SK-N-SH (cell line): ENCODE measurements around the gene CCND1. TPM values are rescaled to one million over a fixed set of nuclear protein-coding genes. Genes with fewer than 3 reads are reported as not detected.

Experiments
- CTCF ChIA-PET: fragments of 300-600, 350-600 bp; formaldehyde crosslinking; extraction: SDS; loops from one replicate; lab custom pipeline; 2021; lab: Yijun Ruan, JAX
- POLR2A ChIA-PET: fragments of 350-600 bp; sonication (Branson Sonifier 250); formaldehyde crosslinking; extraction: SDS; loops from one replicate; lab custom pipeline; 2020; ENCODE audit warnings: antibody characterized with exemption, inconsistent platforms; lab: Yijun Ruan, JAX
- DNase-seq: peaks from one replicate; pipeline ENCODE4 v3.0.0; 2012
- H2AFZ ChIP-seq: fragments of 200-600 bp; sonication (generic); 2 replicates; pipeline ENCODE4 v1.8.1; 2016; ENCODE audit warnings: antibody characterized with exemption, mild to moderate bottlenecking, low read depth
- H3F3A ChIP-seq: fragments of 200-600 bp; sonication (generic); replicated peaks from 2 replicates; pipeline ENCODE3; 2016; ENCODE audit warnings: antibody characterized with exemption, mild to moderate bottlenecking; ENCODE audit not compliant: insufficient read depth
- H3K27ac ChIP-seq, 2 experiments: fragments of 200-500 bp in 1 of 2; fragments of 200-600 bp in 1 of 2; sonication (Bioruptor generic) in 1 of 2; sonication (generic), shearing (Covaris generic) in 1 of 2; 2 replicates each; pipeline versions ENCODE4 v1.5.1 to v1.6.1; 2014 to 2016; ENCODE audit warnings: low read depth in 2 of 2, inconsistent platforms in 1 of 2, low read length in 1 of 2, mild to moderate bottlenecking in 1 of 2, mixed read lengths in 1 of 2
- H3K27me3 ChIP-seq: fragments of 200-600 bp; sonication (generic), shearing (Covaris generic); 2 replicates; pipeline ENCODE4 v1.6.1; 2016; ENCODE audit warnings: mixed run types; ENCODE audit not compliant: insufficient read depth
- H3K36me3 ChIP-seq, 2 experiments: fragments of 200-500 bp in 1 of 2; fragments of 200-600 bp in 1 of 2; sonication (Bioruptor generic) in 1 of 2; sonication (generic) in 1 of 2; replicated peaks in 1 of 2; 2 replicates each; pipeline versions ENCODE3 to v1.5.1; 2014 to 2016; ENCODE audit warnings: low read length in 1 of 2, mild to moderate bottlenecking in 1 of 2; ENCODE audit not compliant: insufficient read depth in 2 of 2, control insufficient read depth in 1 of 2
- H3K4me1 ChIP-seq, 2 experiments: fragments of 200-500 bp in 1 of 2; fragments of 200-600 bp in 1 of 2; sonication (Bioruptor generic) in 1 of 2; sonication (generic), shearing (Covaris generic) in 1 of 2; 2 replicates each; pipeline versions ENCODE4 v1.5.1 to v1.6.1; 2014 to 2016; ENCODE audit warnings: low read depth in 1 of 2, low read length in 1 of 2, mixed run types in 1 of 2; ENCODE audit not compliant: insufficient read depth in 2 of 2, control insufficient read depth in 1 of 2
- H3K4me2 ChIP-seq: fragments of 200-600 bp; sonication (generic), shearing (Covaris generic); 2 replicates; pipeline ENCODE4 v1.6.1; 2017; ENCODE audit warnings: mixed run types
- H3K4me3 ChIP-seq, 2 experiments: fragments of 200-500 bp in 1 of 2; fragments of 200-600 bp in 1 of 2; sonication (Bioruptor generic) in 1 of 2; sonication (generic), shearing (Covaris generic) in 1 of 2; 2 replicates each; pipeline versions ENCODE4 v1.5.1 to v1.8.1; 2014 to 2016; ENCODE audit warnings: low read depth in 2 of 2, inconsistent platforms in 1 of 2, low read length in 1 of 2, mild to moderate bottlenecking in 1 of 2, mixed read lengths in 1 of 2, moderate library complexity in 1 of 2
- H3K79me2 ChIP-seq: fragments of 200-600 bp; sonication (generic); 2 replicates; pipeline ENCODE4 v1.8.1; 2017; ENCODE audit warnings: mild to moderate bottlenecking; ENCODE audit not compliant: insufficient read depth
- H3K9ac ChIP-seq: fragments of 200-600 bp; sonication (generic); 2 replicates; pipeline ENCODE4 v1.6.1; 2017; ENCODE audit warnings: mixed run types
- H3K9me2 ChIP-seq: fragments of 200-600 bp; sonication (generic); 2 replicates; pipeline ENCODE4 v1.6.1; 2017; ENCODE audit warnings: mixed run types
- H3K9me3 ChIP-seq: fragments of 200-600 bp; sonication (generic); 2 replicates; pipeline ENCODE4 v1.6.1; 2017; ENCODE audit warnings: mixed run types, mild to moderate bottlenecking, moderate library complexity
- H4K20me1 ChIP-seq: fragments of 200-600 bp; sonication (generic); 2 replicates; pipeline ENCODE4 v1.6.1; 2017; ENCODE audit warnings: mild to moderate bottlenecking, mixed run types; ENCODE audit not compliant: insufficient read depth
- EP300 ChIP-seq, 2 experiments: IDR thresholded peaks; 2 replicates each; pipeline versions ENCODE4 v1.4.0 to v1.6.1; 2012; ENCODE audit warnings: borderline replicate concordance in 1 of 2, low read depth in 1 of 2, low read length in 1 of 2
- FOSL2 ChIP-seq: IDR thresholded peaks from 2 replicates; pipeline ENCODE4 v1.4.0; 2012; ENCODE audit warnings: low read depth, mild to moderate bottlenecking, moderate library complexity, borderline replicate concordance
- FOXJ3 ChIP-seq: sonication (generic); formaldehyde crosslinking; IDR thresholded peaks from 2 replicates; pipeline ENCODE4 v1.5.1; 2020; ENCODE audit warnings: mild to moderate bottlenecking, missing genetic modification reagents
- GABPA ChIP-seq: IDR thresholded peaks from 2 replicates; pipeline ENCODE4 v1.4.0; 2012; ENCODE audit warnings: low read depth, mild to moderate bottlenecking
- GATA2 ChIP-seq: sonication (generic); formaldehyde crosslinking; IDR thresholded peaks from 2 replicates; pipeline ENCODE4 v1.5.0; 2020; ENCODE audit warnings: mild to moderate bottlenecking, missing genetic modification reagents
- IRF3 ChIP-seq: fragments of 150-350 bp; IDR thresholded peaks from 2 replicates; pipeline ENCODE4 v1.6.1; 2016; ENCODE audit warnings: mild to moderate bottlenecking, low read depth, low read length
- MEF2A ChIP-seq: IDR thresholded peaks from 2 replicates; pipeline ENCODE4 v1.4.0; 2012; ENCODE audit warnings: low read depth, borderline replicate concordance
- MXI1 ChIP-seq: IDR thresholded peaks from 2 replicates; pipeline ENCODE4 v1.6.1; 2012; ENCODE audit warnings: mild to moderate bottlenecking, low read depth, low read length, improper control_type of control experiment
- NFIC ChIP-seq: IDR thresholded peaks from 2 replicates; pipeline ENCODE4 v1.4.0; 2012; ENCODE audit warnings: borderline replicate concordance
- NRF1 ChIP-seq: IDR thresholded peaks from 2 replicates; pipeline ENCODE4 v1.6.1; 2012; ENCODE audit warnings: low read depth, mild to moderate bottlenecking, low read length
- RAD21 ChIP-seq: IDR thresholded peaks from 2 replicates; pipeline ENCODE4 v1.6.1; 2012; ENCODE audit warnings: mild to moderate bottlenecking, low read length
- RCOR1 ChIP-seq: fragments of 150-350 bp; IDR thresholded peaks from 2 replicates; pipeline ENCODE4 v1.6.1; 2017; ENCODE audit warnings: antibody characterized with exemption, low read length
- SIN3A ChIP-seq: IDR thresholded peaks from 2 replicates; pipeline ENCODE4 v1.6.1; 2012; ENCODE audit warnings: low read depth, mild to moderate bottlenecking, low read length, moderate library complexity, borderline replicate concordance
- TCF12 ChIP-seq: IDR thresholded peaks from 2 replicates; pipeline ENCODE4 v1.4.0; 2012
- TEAD4 ChIP-seq: IDR thresholded peaks from 2 replicates; pipeline ENCODE4 v1.4.0; 2012; ENCODE audit warnings: mild to moderate bottlenecking, borderline replicate concordance; ENCODE audit not compliant: insufficient read depth
- WGBS: methylation state at CpG from one replicate; pipeline ENCODE4 v1.1.6; 2017; ENCODE audit warnings: low lambda C conversion rate; 5-methylcytosine and 5-hydroxymethylcytosine counted together
- polyA plus RNA-seq, 3 experiments: library from polyadenylated mRNA; depleted of rRNA; stranded (reverse); fragments of >200 nt; gene quantifications; 2 replicates each; pipeline ENCODE4 v1.2.3, GENCODE V29; 2012
- TF ChIP-seq, protein P1 (sequence below): fragments of 200-600 bp; sonication (generic); IDR thresholded peaks from 2 replicates; pipeline ENCODE4 v1.6.1; 2017; ENCODE audit warnings: antibody characterized with exemption, mild to moderate bottlenecking, moderate library complexity
- TF ChIP-seq, protein P2 (sequence below): IDR thresholded peaks from 2 replicates; pipeline ENCODE4 v1.4.0; 2012; ENCODE audit warnings: low read depth, borderline replicate concordance

The CCND1 gene
- polyA plus RNA-seq, 1 of the 3 experiments (the other 2 are of a cell fraction) = 242 TPM

DNA sequence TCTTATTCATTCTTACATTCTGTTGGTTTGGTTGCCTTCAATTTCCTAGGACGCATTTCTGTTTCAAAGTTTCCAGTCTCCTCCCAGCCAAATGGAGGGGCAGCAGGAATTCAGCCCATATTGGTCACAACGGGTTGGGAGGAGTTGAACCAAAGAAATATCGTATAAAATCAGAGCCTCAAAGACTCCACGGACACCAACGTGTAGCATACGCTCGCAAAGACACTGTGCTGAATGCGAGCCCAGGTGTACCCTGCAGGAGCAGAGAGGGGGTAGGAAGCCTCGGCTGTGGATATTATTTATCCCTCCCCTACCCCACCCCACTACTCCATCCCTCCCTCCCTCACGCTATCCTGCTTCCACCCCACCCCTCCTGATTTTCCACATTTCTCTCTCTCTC lies 15.5 kb upstream of the CCND1 start:
- Histone ChIP-seq H3K79me2 (no peaks in the 10 kb centered on the region), H3K9me2 (no peaks in the 10 kb centered on the region), H3K27ac (no peak overlapping the region), H3K27me3 (no peaks in the 10 kb centered on the region), H3K4me1 (peaks cover 0 to 7% of the 10 kb centered on the region in 2 experiments; a peak in 1 of 4 replicates), H2AFZ (no peak overlapping the region), H3F3A (no peaks in the 10 kb centered on the region), H3K4me3 (no peak overlapping the region), H3K9me3 (no peaks in the 10 kb centered on the region; the same call in 1 of the 2 replicates), H3K36me3 (no peaks in the 10 kb centered on the region), H3K4me2 (no peak overlapping the region), H3K9ac (no peak overlapping the region), H4K20me1 (no peaks in the 10 kb centered on the region)
- no peak for DNase-seq
- CTCF ChIA-PET = no interaction called here
- 91% methylated on average over 10 of the region's 10 CpGs for WGBS
- no peak for TF ChIP-seq GATA2 (CRISPR knock-in tag)
- TF ChIP-seq GABPA = no peak
- TF ChIP-seq FOXJ3 (CRISPR knock-in tag) = no peak
- TF ChIP-seq NFIC = no peak
- POLR2A ChIA-PET = no interaction called here

GRCh38 chr11:69627551-69627950 lies 13.4 kb upstream of the CCND1 start:
- no peak for DNase-seq
- no peak overlapping the region for H2AFZ ChIP-seq
- no peaks in the 10 kb centered on the region for H3K27me3 ChIP-seq
- H3K36me3 ChIP-seq = no peaks in the 10 kb centered on the region
- peaks cover 0 to 4% of the 10 kb centered on the region in 2 experiments; a peak in 1 of 4 replicates for H3K4me1 ChIP-seq
- CTCF ChIA-PET = interaction anchor here (0.9 to 1.0 kb wide), 2 partner anchors 12 to 15 kb away, joined by 3 read pairs; no protein-coding TSS in a partner anchor
- H3K27ac ChIP-seq = no peak overlapping the region
- TF ChIP-seq TEAD4 (no peak), NFIC (no peak), GATA2 (CRISPR knock-in tag) (no peak), NRF1 (no peak), TCF12 (no peak), EP300 (IDR thresholded peaks at IDR 0.05; ENCODE audit: borderline replicate concordance in 1 of 2, low read depth in 1 of 2, low read length in 1 of 2) (no peak), SIN3A (no peak), MEF2A (no peak), IRF3 (no peak), FOSL2 (no peak), MXI1 (no peak), RCOR1 (no peak), FOXJ3 (CRISPR knock-in tag) (no peak), RAD21 (no peak)
- TF ChIP-seq, protein P1, sequence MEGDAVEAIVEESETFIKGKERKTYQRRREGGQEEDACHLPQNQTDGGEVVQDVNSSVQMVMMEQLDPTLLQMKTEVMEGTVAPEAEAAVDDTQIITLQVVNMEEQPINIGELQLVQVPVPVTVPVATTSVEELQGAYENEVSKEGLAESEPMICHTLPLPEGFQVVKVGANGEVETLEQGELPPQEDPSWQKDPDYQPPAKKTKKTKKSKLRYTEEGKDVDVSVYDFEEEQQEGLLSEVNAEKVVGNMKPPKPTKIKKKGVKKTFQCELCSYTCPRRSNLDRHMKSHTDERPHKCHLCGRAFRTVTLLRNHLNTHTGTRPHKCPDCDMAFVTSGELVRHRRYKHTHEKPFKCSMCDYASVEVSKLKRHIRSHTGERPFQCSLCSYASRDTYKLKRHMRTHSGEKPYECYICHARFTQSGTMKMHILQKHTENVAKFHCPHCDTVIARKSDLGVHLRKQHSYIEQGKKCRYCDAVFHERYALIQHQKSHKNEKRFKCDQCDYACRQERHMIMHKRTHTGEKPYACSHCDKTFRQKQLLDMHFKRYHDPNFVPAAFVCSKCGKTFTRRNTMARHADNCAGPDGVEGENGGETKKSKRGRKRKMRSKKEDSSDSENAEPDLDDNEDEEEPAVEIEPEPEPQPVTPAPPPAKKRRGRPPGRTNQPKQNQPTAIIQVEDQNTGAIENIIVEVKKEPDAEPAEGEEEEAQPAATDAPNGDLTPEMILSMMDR = no peak
- TF ChIP-seq, protein P2, sequence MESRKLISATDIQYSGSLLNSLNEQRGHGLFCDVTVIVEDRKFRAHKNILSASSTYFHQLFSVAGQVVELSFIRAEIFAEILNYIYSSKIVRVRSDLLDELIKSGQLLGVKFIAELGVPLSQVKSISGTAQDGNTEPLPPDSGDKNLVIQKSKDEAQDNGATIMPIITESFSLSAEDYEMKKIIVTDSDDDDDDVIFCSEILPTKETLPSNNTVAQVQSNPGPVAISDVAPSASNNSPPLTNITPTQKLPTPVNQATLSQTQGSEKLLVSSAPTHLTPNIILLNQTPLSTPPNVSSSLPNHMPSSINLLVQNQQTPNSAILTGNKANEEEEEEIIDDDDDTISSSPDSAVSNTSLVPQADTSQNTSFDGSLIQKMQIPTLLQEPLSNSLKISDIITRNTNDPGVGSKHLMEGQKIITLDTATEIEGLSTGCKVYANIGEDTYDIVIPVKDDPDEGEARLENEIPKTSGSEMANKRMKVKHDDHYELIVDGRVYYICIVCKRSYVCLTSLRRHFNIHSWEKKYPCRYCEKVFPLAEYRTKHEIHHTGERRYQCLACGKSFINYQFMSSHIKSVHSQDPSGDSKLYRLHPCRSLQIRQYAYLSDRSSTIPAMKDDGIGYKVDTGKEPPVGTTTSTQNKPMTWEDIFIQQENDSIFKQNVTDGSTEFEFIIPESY = no peak
- no peaks in the 10 kb centered on the region for H4K20me1 ChIP-seq
- no peak overlapping the region for H3K4me2 ChIP-seq
- POLR2A ChIA-PET = no interaction called here
- H3K9ac ChIP-seq = no peak overlapping the region
- H3K9me3 ChIP-seq = no peaks in the 10 kb centered on the region; the same call in 1 of the 2 replicates
- WGBS = 74% methylated on average over 14 of the region's 14 CpGs
- no peaks in the 10 kb centered on the region for H3K79me2 ChIP-seq
- H3K9me2 ChIP-seq = no peaks in the 10 kb centered on the region
- H3K4me3 ChIP-seq = no peak overlapping the region
- no peaks in the 10 kb centered on the region for H3F3A ChIP-seq
